Activated CD4-positive, alpha-beta memory T cell treated with anti-CD3 and anti-CD28 coated beads, Interleukin-2, amount 10 ng/mL, durations not matched to agents 7 days and 5 days (primary cell): ENCODE results near the gene EIF3L. TPM values are rescaled to one million over a fixed set of nuclear protein-coding genes. Genes with fewer than 3 reads are reported as not detected.

Experiments
- CTCF ChIA-PET: fragments of 350-600 bp; sonication (Branson Sonifier 250); formaldehyde crosslinking; loops from one replicate; lab custom pipeline; 2021; ENCODE audit warnings: antibody characterized with exemption, inconsistent platforms; lab: Charles Lee
- POLR2A ChIA-PET: fragments of 350-600 bp; sonication (Branson Sonifier 250); formaldehyde crosslinking; loops from one replicate; lab custom pipeline; 2021; ENCODE audit warnings: antibody characterized with exemption; lab: Charles Lee
- DNase-seq: peaks from one replicate; pipeline ENCODE4 v3.0.0-alpha.2; 2020
- H3K27ac Mint-ChIP-seq: one replicate; pipeline ENCODE4 v1.8.0; 2021; ENCODE audit warnings: mild to moderate bottlenecking, mixed read lengths
- H3K27me3 Mint-ChIP-seq: one replicate; pipeline ENCODE4 v1.8.0; 2021; ENCODE audit warnings: mixed read lengths
- H3K36me3 Mint-ChIP-seq: one replicate; pipeline ENCODE4 v1.8.0; 2021; ENCODE audit warnings: low read depth, mixed read lengths
- H3K4me1 Mint-ChIP-seq: one replicate; pipeline ENCODE4 v1.8.0; 2021; ENCODE audit warnings: mixed read lengths
- H3K4me3 Mint-ChIP-seq: one replicate; pipeline ENCODE4 v1.8.0; 2021; ENCODE audit warnings: mild to moderate bottlenecking, mixed read lengths
- H3K9me3 Mint-ChIP-seq: one replicate; pipeline ENCODE4 v1.8.0; 2021; ENCODE audit warnings: mixed read lengths
- total RNA-seq, 2 experiments: library from RNA; stranded (reverse); gene quantifications; one replicate each; pipeline ENCODE4 v1.2.3, GENCODE V29; 2021

The EIF3L gene
- total RNA-seq, 2 experiments from 2014 or later = 331 to 348 TPM

GRCh38 chr22:37929390-37929789 is 80.2 kb downstream of the EIF3L start:
- no peak overlapping the region for H3K27ac Mint-ChIP-seq
- ChIA-PET POLR2A (no interaction called here), CTCF (no interaction called here)
- no peaks in the 10 kb centered on the region for H3K27me3 Mint-ChIP-seq
- H3K9me3 Mint-ChIP-seq = no peaks in the 10 kb centered on the region
- peaks cover 5% of the 10 kb centered on the region for H3K36me3 Mint-ChIP-seq
- H3K4me1 Mint-ChIP-seq = peaks cover 13% of the 10 kb centered on the region
- DNase-seq = no peak
- H3K4me3 Mint-ChIP-seq = no peak overlapping the region

- H3K4me3 Mint-ChIP-seq = no peak overlapping the region
- CTCF ChIA-PET = interaction anchor here (0.6 to 1.8 kb wide), 3 partner anchors 19 to 112 kb away, joined by 3 to 5 read pairs (median 4); partner anchors contain the start of genes C22orf23 and POLR2F
- peak; percentile 26 for DNase-seq
- no peaks in the 10 kb centered on the region for H3K27me3 Mint-ChIP-seq
- peaks cover 13% of the 10 kb centered on the region for H3K4me1 Mint-ChIP-seq
- peaks cover 5% of the 10 kb centered on the region for H3K36me3 Mint-ChIP-seq
- no peaks in the 10 kb centered on the region for H3K9me3 Mint-ChIP-seq
- POLR2A ChIA-PET = no interaction called here
- H3K27ac Mint-ChIP-seq = no peak overlapping the region
Observed at GRCh38 chr22:37930270-37930951, 81.2 kb downstream of the EIF3L start.

GRCh38 chr22:37930952-37931440 is 81.8 kb downstream of the EIF3L start:
- H3K27ac Mint-ChIP-seq = no peak overlapping the region

GRCh38 chr22:37931893-37932389 is 82.7 kb downstream of the EIF3L start:
- Mint-ChIP-seq H3K4me1 (peaks cover 13% of the 10 kb centered on the region), H3K9me3 (no peaks in the 10 kb centered on the region), H3K36me3 (peaks cover 5% of the 10 kb centered on the region), H3K4me3 (no peak overlapping the region), H3K27ac (no peak overlapping the region), H3K27me3 (no peaks in the 10 kb centered on the region)
- DNase-seq = no peak
- ChIA-PET CTCF (interaction anchor here (0.9 to 1.8 kb wide), 2 partner anchors 21 to 22 kb away, joined by 4 to 5 read pairs; partner anchors contain the start of genes C22orf23 and POLR2F), POLR2A (interaction anchor here (1.5 kb wide), 1 partner anchor 23 kb away, joined by 4 read pairs; no protein-coding TSS in a partner anchor)

More at GRCh38 chr22:37930952-37931440, 81.8 kb downstream of the EIF3L start:
- H3K36me3 Mint-ChIP-seq = peaks cover 5% of the 10 kb centered on the region
- no peak for DNase-seq
- H3K27me3 Mint-ChIP-seq = no peaks in the 10 kb centered on the region
- no peak overlapping the region for H3K4me3 Mint-ChIP-seq
- peaks cover 13% of the 10 kb centered on the region for H3K4me1 Mint-ChIP-seq
- ChIA-PET CTCF (interaction anchor here (1.8 kb wide), 1 partner anchor 23 kb away, joined by 5 read pairs; the partner anchor contains the start of genes C22orf23 and POLR2F), POLR2A (no interaction called here)
- no peaks in the 10 kb centered on the region for H3K9me3 Mint-ChIP-seq

GRCh38 chr22:37932401-37932800 is 83.2 kb downstream of the EIF3L start:
- POLR2A ChIA-PET = interaction anchor here (1.0 to 1.5 kb wide), 3 partner anchors 22 to 36 kb away, joined by 3 to 4 read pairs (median 4); partner anchors contain the start of gene MICALL1
- no peak overlapping the region for H3K27ac Mint-ChIP-seq

GRCh38 chr22:37932821-37933578 is 83.8 kb downstream of the EIF3L start:
- no peak for DNase-seq
- Mint-ChIP-seq H3K27me3 (no peaks in the 10 kb centered on the region), H3K36me3 (peaks cover 11% of the 10 kb centered on the region), H3K4me3 (no peak overlapping the region), H3K4me1 (peaks cover 13% of the 10 kb centered on the region), H3K27ac (no peak overlapping the region), H3K9me3 (no peaks in the 10 kb centered on the region)
- ChIA-PET CTCF (interaction anchor here (0.7 to 0.9 kb wide), 2 partner anchors 20 to 109 kb away, joined by 3 to 4 read pairs; partner anchors contain the start of genes C22orf23 and POLR2F), POLR2A (interaction anchor here (1.0 to 1.5 kb wide), 3 partner anchors 22 to 37 kb away, joined by 3 to 4 read pairs (median 4); partner anchors contain the start of gene MICALL1)

More at GRCh38 chr22:37932401-37932800, 83.2 kb downstream of the EIF3L start:
- CTCF ChIA-PET = interaction anchor here (0.9 kb wide), 1 partner anchor 21 kb away, joined by 4 read pairs; the partner anchor contains the start of genes C22orf23 and POLR2F
- H3K9me3 Mint-ChIP-seq = no peaks in the 10 kb centered on the region
- no peak overlapping the region for H3K4me3 Mint-ChIP-seq
- no peak for DNase-seq
- peaks cover 13% of the 10 kb centered on the region for H3K4me1 Mint-ChIP-seq
- H3K27me3 Mint-ChIP-seq = no peaks in the 10 kb centered on the region
- H3K36me3 Mint-ChIP-seq = peaks cover 5% of the 10 kb centered on the region

- H3K4me3 Mint-ChIP-seq = no peak overlapping the region
- peaks cover 13% of the 10 kb centered on the region for H3K4me1 Mint-ChIP-seq
- H3K27me3 Mint-ChIP-seq = no peaks in the 10 kb centered on the region
- POLR2A ChIA-PET = interaction anchor here (1.2 kb wide), 1 partner anchor 37 kb away, joined by 3 read pairs; no protein-coding TSS in a partner anchor
- no peak overlapping the region for H3K27ac Mint-ChIP-seq
- no peaks in the 10 kb centered on the region for H3K9me3 Mint-ChIP-seq
- CTCF ChIA-PET = interaction anchor here (0.7 to 2.0 kb wide), 25 partner anchors 11 to 294 kb away, joined by 3 to 10 read pairs (median 4); partner anchors contain the start of genes C22orf23, MICALL1 and POLR2F
- DNase-seq = peak; percentile 89
- peaks cover 11% of the 10 kb centered on the region for H3K36me3 Mint-ChIP-seq
Observed at GRCh38 chr22:37933711-37934376, 84.6 kb downstream of the EIF3L start.

Other genes starting within 250 kb of the EIF3L start
- gene GGA1, start 240.6 kb upstream of the EIF3L start, total RNA-seq = 10 to 100 TPM; 59.5 to 64.4 TPM
- 100 to 1,000 TPM; 161 to 162 TPM for gene SH3BP1, start 209.8 kb upstream of the EIF3L start, total RNA-seq
- gene PDXP, start 190.7 kb upstream of the EIF3L start, total RNA-seq = 10 to 100 TPM; 19.1 to 21.6 TPM
- 1,000 to 10,000 TPM; 2,209 to 2,240 TPM for gene LGALS1, start 173.8 kb upstream of the EIF3L start, total RNA-seq
- 10 to 100 TPM; 36.6 to 36.9 TPM for gene NOL12, start 163.1 kb upstream of the EIF3L start, total RNA-seq
- 10 to 100 TPM; 40.9 to 42.7 TPM for gene TRIOBP, start 152.4 kb upstream of the EIF3L start, total RNA-seq
- 10 to 100 TPM; 13.2 to 14.1 TPM for gene GCAT, start 41.5 kb upstream of the EIF3L start, total RNA-seq
- gene GALR3, start 26.0 kb upstream of the EIF3L start, total RNA-seq = not detected
- gene ANKRD54, start 5.1 kb upstream of the EIF3L start, total RNA-seq = 10 to 100 TPM; 22.1 TPM
- 10 to 100 TPM; 21.8 to 24.1 TPM for gene MICALL1, start 56.9 kb downstream of the EIF3L start, total RNA-seq
- not detected for gene C22orf23, start 104.2 kb downstream of the EIF3L start, total RNA-seq
- 10 to 100 TPM; 50.1 to 56.4 TPM for gene POLR2F, start 104.3 kb downstream of the EIF3L start, total RNA-seq
- gene SOX10, start 135.1 kb downstream of the EIF3L start, total RNA-seq = not detected
- 10 to 100 TPM; 11.4 to 12.7 TPM for gene PICK1, start 208.0 kb downstream of the EIF3L start, total RNA-seq
- gene SLC16A8, start 234.8 kb downstream of the EIF3L start, total RNA-seq = not detected